HUES48 (cell line): ENCODE results near the gene ADIPOR2.

Experiments used
- H3K27ac ChIP-seq: one replicate; pipeline ENCODE4 v1.7.0; 2013; ENCODE audit warnings: low read depth, low read length, inconsistent platforms
- H3K27me3 ChIP-seq: 2 replicates; pipeline ENCODE4 v1.6.1; 2013; ENCODE audit warnings: mild to moderate bottlenecking, low read length; ENCODE audit not compliant: control insufficient read depth, insufficient read depth
- H3K36me3 ChIP-seq: 2 replicates; pipeline ENCODE4 v1.6.1; 2013; ENCODE audit warnings: low read length; ENCODE audit not compliant: control insufficient read depth, insufficient read depth
- H3K4me1 ChIP-seq: 2 replicates; pipeline ENCODE4 v1.6.1; 2013; ENCODE audit warnings: mild to moderate bottlenecking, low read length; ENCODE audit not compliant: control insufficient read depth, insufficient read depth
- H3K4me3 ChIP-seq: 2 replicates; pipeline ENCODE4 v1.5.1; 2013; ENCODE audit warnings: mild to moderate bottlenecking, low read depth, low read length
- H3K9ac ChIP-seq: 2 replicates; pipeline ENCODE4 v1.6.1; 2013; ENCODE audit warnings: mild to moderate bottlenecking, low read depth, low read length, moderate library complexity
- H3K9me3 ChIP-seq: 2 replicates; pipeline ENCODE4 v1.6.1; 2013; ENCODE audit warnings: low read length; ENCODE audit not compliant: control insufficient read depth, insufficient read depth

The ADIPOR2 gene

DNA sequence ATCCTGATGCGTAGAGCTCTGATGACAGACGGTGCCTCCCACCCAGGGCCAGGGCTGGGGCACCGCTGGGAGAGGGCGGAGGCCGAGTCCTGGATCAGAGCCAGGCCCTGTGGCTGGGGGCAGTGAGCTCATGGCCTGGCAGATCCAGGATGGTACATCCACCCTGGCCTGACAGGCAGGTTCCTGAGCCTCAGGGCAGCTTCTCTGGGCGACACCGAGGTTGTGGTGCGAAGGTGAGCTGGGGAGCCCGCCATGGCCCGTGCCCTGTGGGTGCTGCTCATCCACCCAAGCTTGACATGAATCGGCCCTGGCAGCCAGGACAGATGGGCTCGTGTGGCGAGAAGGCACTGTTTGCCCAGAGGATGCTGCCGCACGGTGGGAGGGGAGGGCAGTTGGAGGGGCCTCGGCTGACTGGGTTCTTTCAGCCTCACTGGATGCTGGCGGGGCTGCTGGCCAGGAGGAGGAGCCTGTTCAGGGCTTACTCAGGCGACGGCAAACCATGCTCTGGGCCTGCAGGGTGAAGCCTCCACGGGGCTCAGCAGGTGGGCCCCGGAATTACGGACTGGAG is 146.1 kb downstream of the ADIPOR2 start:
- no peak overlapping the region for H3K27ac ChIP-seq
- no peaks in the 10 kb centered on the region; the same call in 1 of the 2 replicates for H3K27me3 ChIP-seq
- H3K9me3 ChIP-seq, result no peaks in the 10 kb centered on the region
- peaks cover 7% of the 10 kb centered on the region for H3K4me1 ChIP-seq
- no peaks in the 10 kb centered on the region for H3K36me3 ChIP-seq
- no peak overlapping the region for H3K9ac ChIP-seq
- H3K4me3 ChIP-seq, result no peak overlapping the region

- Histone ChIP-seq H3K27ac (no peak overlapping the region), H3K9me3 (no peaks in the 10 kb centered on the region), H3K27me3 (no peaks in the 10 kb centered on the region), H3K9ac (no peak overlapping the region), H3K4me3 (no peak overlapping the region), H3K36me3 (no peaks in the 10 kb centered on the region), H3K4me1 (peaks cover 6% of the 10 kb centered on the region; the same call in 1 of the 2 replicates)
Measured at GRCh38 chr12:1837541-1838204, 146.8 kb downstream of the ADIPOR2 start.
